ENCODE data around the gene POT1.

GRCh38 chr7:124940306-124940705 is 10.7 kb upstream of the POT1 start:
- no peak for TF ChIP-seq POLR2A (IDR thresholded peaks at IDR 0.05)
- TF ChIP-seq, protein P1, sequence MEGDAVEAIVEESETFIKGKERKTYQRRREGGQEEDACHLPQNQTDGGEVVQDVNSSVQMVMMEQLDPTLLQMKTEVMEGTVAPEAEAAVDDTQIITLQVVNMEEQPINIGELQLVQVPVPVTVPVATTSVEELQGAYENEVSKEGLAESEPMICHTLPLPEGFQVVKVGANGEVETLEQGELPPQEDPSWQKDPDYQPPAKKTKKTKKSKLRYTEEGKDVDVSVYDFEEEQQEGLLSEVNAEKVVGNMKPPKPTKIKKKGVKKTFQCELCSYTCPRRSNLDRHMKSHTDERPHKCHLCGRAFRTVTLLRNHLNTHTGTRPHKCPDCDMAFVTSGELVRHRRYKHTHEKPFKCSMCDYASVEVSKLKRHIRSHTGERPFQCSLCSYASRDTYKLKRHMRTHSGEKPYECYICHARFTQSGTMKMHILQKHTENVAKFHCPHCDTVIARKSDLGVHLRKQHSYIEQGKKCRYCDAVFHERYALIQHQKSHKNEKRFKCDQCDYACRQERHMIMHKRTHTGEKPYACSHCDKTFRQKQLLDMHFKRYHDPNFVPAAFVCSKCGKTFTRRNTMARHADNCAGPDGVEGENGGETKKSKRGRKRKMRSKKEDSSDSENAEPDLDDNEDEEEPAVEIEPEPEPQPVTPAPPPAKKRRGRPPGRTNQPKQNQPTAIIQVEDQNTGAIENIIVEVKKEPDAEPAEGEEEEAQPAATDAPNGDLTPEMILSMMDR (IDR thresholded peaks at IDR 0.05 in 4 of 5, conservative IDR thresholded peaks at IDR 0.05 in 1 of 5) = no peak

All from gastrocnemius medialis (tissue), 4 donors.